Right ventricle myocardium inferior (tissue), 1 donor: ENCODE results near the gene STX11. TPM values are rescaled to one million over a fixed set of nuclear protein-coding genes. Genes with fewer than 3 reads are reported as not detected.

ENCODE experiments used
- ATAC-seq: fragments of 200-7000 bp; cut with Tn5 transposase; one replicate; pipeline ENCODE4 v1.9.1; 2020; ENCODE audit warnings: mild to moderate bottlenecking, moderate library complexity
- DNase-seq: peaks from one replicate; pipeline ENCODE4 v3.0.0; 2021; ENCODE audit errors: missing footprints
- intact Hi-C: fragments of 100-400 bp; cut with DNase I; formaldehyde crosslinking; loops from one replicate; pipeline ENCODE4 v1.11.0; 2022
- total RNA-seq: library from RNA; stranded (reverse); fragmentation: NEBNext Ultra II Directional; extraction: Animal tissue kit (Norgen Biotek cat#: 25700); gene quantifications from one replicate; pipeline ENCODE4 v1.2.1, GENCODE V29; 2021
- donor health status: DM: no; HTN: yes; CAD: no; lungs with severe emphysema.

The STX11 gene
- total RNA-seq, 1 donor from 2014 or later = 11.1 TPM

DNA sequence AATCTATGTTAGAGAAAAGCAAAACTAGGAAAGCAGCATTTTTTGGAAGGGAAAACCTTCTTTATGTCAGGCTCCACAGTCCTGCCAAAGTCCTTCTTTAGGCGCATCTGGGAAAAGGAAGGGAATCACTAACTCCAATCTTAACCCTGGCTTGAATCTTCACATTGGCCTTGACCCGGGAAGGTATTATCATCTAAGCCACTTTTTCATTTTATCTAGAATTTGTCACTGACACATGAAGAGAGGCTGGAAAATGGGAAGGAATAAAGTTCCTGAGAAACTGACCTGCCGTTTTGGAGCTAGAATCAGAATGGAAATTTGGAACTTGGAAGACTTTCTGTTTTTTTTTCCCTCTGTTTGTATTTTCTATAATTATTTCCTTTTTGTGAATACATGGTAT, 81.4 kb downstream of the STX11 start:
- no peak for DNase-seq
- intact Hi-C loops = no loop called here

DNA sequence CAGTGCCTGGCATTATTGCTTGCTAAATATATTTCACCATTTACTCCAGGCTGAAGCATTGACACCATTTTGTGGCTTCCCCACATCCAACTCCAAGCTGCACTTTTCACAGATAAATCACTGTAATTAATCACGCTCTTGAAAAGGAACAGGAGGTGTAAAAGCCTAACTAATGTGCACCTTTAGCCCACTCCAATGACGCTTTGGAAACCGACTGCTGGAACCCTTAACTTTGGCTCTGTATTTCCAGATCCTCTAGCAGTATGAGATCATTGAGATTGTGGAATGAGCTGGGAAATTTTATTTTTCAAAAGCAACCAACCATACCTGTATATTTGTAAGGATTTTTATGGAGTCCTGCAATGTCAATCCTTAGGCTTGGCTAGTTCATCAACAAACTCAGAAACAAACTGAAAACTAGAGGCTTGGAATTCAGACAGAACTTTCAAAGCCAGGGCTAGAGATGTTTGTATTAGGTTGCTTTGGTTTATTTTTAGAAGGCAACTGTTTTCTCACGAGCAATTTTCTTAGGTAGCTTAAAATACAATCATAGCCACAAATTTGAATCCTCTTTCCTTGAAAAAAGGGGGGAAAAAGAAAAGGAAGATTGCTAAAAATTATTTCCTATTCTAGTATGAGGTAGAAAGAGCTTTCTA, 82.0 kb downstream of the STX11 start:
- no peak for ATAC-seq
- intact Hi-C loops = no loop called here
- DNase-seq = no peak

More for the DNA sequence above, 81.4 kb downstream of the STX11 start:
- no peak for ATAC-seq

DNA sequence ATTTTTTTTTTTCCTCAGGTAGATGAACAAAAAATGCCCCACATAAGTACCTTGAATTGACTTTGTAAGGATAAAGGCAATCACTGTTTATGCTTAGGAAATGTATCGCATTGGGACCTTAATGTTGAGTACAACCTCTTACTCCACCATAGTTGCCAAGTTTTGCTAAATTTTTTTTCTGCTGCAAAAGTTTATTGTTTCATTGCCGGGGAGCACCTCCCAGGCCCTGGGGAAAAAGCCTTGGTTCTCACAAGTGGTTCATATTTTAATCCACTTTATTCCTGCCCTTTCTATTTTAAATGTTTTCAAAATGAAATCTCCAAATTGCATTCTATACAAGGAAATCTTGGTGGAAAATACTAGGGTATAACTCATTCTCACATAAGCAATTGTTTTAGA, 82.5 kb downstream of the STX11 start:
- no peak for ATAC-seq
- intact Hi-C loops = no loop called here

DNA sequence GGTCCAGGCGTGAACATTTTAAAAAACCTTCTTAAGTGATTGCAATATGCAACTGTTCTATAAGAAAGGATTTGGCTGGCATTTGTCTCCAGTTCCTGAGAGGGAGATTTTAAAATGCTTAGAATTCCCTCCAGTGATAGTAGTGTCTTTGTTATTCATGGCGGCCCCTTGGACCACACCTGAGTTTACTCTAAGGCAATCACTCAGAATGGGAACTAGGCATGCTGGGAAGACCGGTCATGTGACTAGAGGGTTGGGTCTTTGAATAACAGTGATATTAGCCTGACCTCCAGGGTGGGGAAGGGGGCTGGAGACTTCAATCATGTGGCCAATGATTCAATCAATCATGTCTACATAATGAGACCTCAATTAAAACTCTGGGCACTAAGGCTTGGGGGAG, 84.1 kb downstream of the STX11 start:
- intact Hi-C loops = no loop called here
- ATAC-seq (no peak), DNase-seq (no peak)

More for the DNA sequence above, 82.5 kb downstream of the STX11 start:
- no peak for DNase-seq

DNA sequence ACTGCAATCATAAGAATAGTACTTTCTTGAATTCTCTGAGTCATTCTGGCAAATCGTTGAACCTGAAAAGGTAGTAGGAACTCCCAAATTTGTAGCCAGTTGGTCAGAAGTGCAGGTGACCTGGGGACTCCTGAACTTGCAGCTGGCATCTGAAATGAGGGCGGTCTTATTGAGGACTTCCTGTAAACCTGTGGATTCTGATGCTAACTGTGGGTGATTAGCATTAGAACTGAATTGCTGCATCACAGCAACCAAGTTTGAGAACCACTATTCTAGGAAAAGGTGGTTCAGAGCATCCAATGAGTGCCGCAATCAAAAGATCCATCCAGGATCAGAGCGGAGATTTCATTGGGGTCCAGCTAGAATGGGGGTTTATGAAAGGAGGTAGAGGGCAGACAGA, 84.6 kb downstream of the STX11 start:
- ATAC-seq (no peak), DNase-seq (no peak)
- intact Hi-C loops = no loop called here

Other genes with a start within 250 kb of the STX11 start
- gene PLAGL1, start 142.3 kb upstream of the STX11 start, total RNA-seq = 13.1 TPM
- 121 TPM for gene SF3B5, start 54.9 kb upstream of the STX11 start, total RNA-seq
- 69.2 TPM for gene UTRN, start 134.8 kb downstream of the STX11 start, total RNA-seq